Effector memory CD4-positive, alpha-beta T cell (primary cell): ENCODE measurements around the gene KCNN1.
"Not testable (repeated sequence)": the region's sequence is repeated elsewhere in the genome, so short reads cannot be mapped to it uniquely, and the experiment has no call there.

Source experiments
- DNase-seq, 3 donors: peaks; one replicate each; pipeline ENCODE4 v3.0.0-alpha.2; 2020
- H3K27ac ChIP-seq: 2 replicates; pipeline ENCODE4 v1.7.0; 2013; ENCODE audit warnings: mild to moderate bottlenecking, low read length, moderate library complexity; ENCODE audit not compliant: insufficient read depth, poor library complexity, severe bottlenecking
- H3K27me3 ChIP-seq: replicated peaks from 2 replicates; pipeline ENCODE4 v1.7.0; 2013; ENCODE audit warnings: mild to moderate bottlenecking, low read length; ENCODE audit not compliant: insufficient read depth, control insufficient read depth, poor library complexity, severe bottlenecking
- H3K36me3 ChIP-seq: 2 replicates; pipeline ENCODE4 v1.7.0; 2013; ENCODE audit warnings: mild to moderate bottlenecking, low read length, moderate library complexity; ENCODE audit not compliant: control insufficient read depth, insufficient read depth
- H3K4me1 ChIP-seq: 2 replicates; pipeline ENCODE4 v1.7.0; 2013; ENCODE audit warnings: low read length, mild to moderate bottlenecking; ENCODE audit not compliant: control insufficient read depth, insufficient read depth, poor library complexity, severe bottlenecking
- H3K4me3 ChIP-seq: 2 replicates; pipeline ENCODE4 v1.7.0; 2013; ENCODE audit warnings: low read length, low read depth, mild to moderate bottlenecking; ENCODE audit not compliant: insufficient read depth, poor library complexity, severe bottlenecking
- H3K9me3 ChIP-seq: 2 replicates; pipeline ENCODE4 v1.7.0; 2013; ENCODE audit warnings: mild to moderate bottlenecking, low read length, moderate library complexity; ENCODE audit not compliant: control insufficient read depth

Gene KCNN1

GRCh38 chr19:17986569-17986968 is 19.7 kb downstream of the KCNN1 start:
- H3K4me1 ChIP-seq, H3K27ac ChIP-seq, DNase-seq, H3K9me3 ChIP-seq, H3K36me3 ChIP-seq, H3K27me3 ChIP-seq, H3K4me3 ChIP-seq: not testable (repeated sequence)

GRCh38 chr19:17988161-17988560 is 21.3 kb downstream of the KCNN1 start:
- no peak for DNase-seq
- Histone ChIP-seq H3K27me3 (no peaks in the 10 kb centered on the region), H3K4me3 (no peak overlapping the region), H3K4me1 (no peaks in the 10 kb centered on the region), H3K27ac (no peak overlapping the region), H3K9me3 (no peaks in the 10 kb centered on the region), H3K36me3 (no peaks in the 10 kb centered on the region)

GRCh38 chr19:17989425-17990094 is 22.7 kb downstream of the KCNN1 start:
- DNase-seq = no peak
- H3K27me3 ChIP-seq = no peaks in the 10 kb centered on the region
- no peak overlapping the region for H3K27ac ChIP-seq
- H3K4me3 ChIP-seq = no peak overlapping the region
- no peaks in the 10 kb centered on the region for H3K9me3 ChIP-seq
- H3K36me3 ChIP-seq = no peaks in the 10 kb centered on the region
- H3K4me1 ChIP-seq = no peaks in the 10 kb centered on the region

- no peak for DNase-seq
- no peaks in the 10 kb centered on the region for H3K9me3 ChIP-seq
- H3K27me3 ChIP-seq = no peaks in the 10 kb centered on the region
- H3K36me3 ChIP-seq = no peaks in the 10 kb centered on the region
- no peak overlapping the region for H3K27ac ChIP-seq
- H3K4me1 ChIP-seq = peaks cover 6% of the 10 kb centered on the region
- H3K4me3 ChIP-seq = no peak overlapping the region
Observed at GRCh38 chr19:17993076-17993813, 26.3 kb downstream of the KCNN1 start.

GRCh38 chr19:17996826-17997316 is 30.0 kb downstream of the KCNN1 start:
- Histone ChIP-seq H3K27ac (no peak overlapping the region), H3K27me3 (no peaks in the 10 kb centered on the region), H3K36me3 (no peaks in the 10 kb centered on the region), H3K4me1 (peaks cover 14% of the 10 kb centered on the region), H3K4me3 (no peak overlapping the region), H3K9me3 (no peaks in the 10 kb centered on the region)
- DNase-seq = peak; percentile 68 to 81 (median 76)

GRCh38 chr19:17997969-17998826 is 31.3 kb downstream of the KCNN1 start:
- Histone ChIP-seq H3K9me3 (no peaks in the 10 kb centered on the region), H3K36me3 (no peaks in the 10 kb centered on the region), H3K4me1 (peaks cover 18% of the 10 kb centered on the region), H3K4me3 (no peak overlapping the region), H3K27ac (no peak overlapping the region), H3K27me3 (no peaks in the 10 kb centered on the region)
- no peak for DNase-seq

- H3K9me3 ChIP-seq = no peaks in the 10 kb centered on the region
- no peak for DNase-seq
- no peak overlapping the region for H3K27ac ChIP-seq
- no peaks in the 10 kb centered on the region for H3K27me3 ChIP-seq
- H3K36me3 ChIP-seq = no peaks in the 10 kb centered on the region
- H3K4me1 ChIP-seq = peaks cover 18% of the 10 kb centered on the region
- no peak overlapping the region for H3K4me3 ChIP-seq
Observed at GRCh38 chr19:17998827-17999150, 31.9 kb downstream of the KCNN1 start.

- H3K27ac ChIP-seq = peak overlapping the region; percentile 95
- DNase-seq = no peak
- H3K9me3 ChIP-seq = no peaks in the 10 kb centered on the region
- H3K27me3 ChIP-seq = no peaks in the 10 kb centered on the region
- H3K4me3 ChIP-seq = no peak overlapping the region
- H3K4me1 ChIP-seq = peaks cover 18% of the 10 kb centered on the region
- no peaks in the 10 kb centered on the region for H3K36me3 ChIP-seq
Observed at GRCh38 chr19:17999684-18000479, 33.0 kb downstream of the KCNN1 start.

GRCh38 chr19:18000480-18000914 is 33.6 kb downstream of the KCNN1 start:
- peaks cover 18% of the 10 kb centered on the region for H3K4me1 ChIP-seq

More at GRCh38 chr19:18000480-18000914, 33.6 kb downstream of the KCNN1 start:
- Histone ChIP-seq H3K27me3 (no peaks in the 10 kb centered on the region), H3K9me3 (no peaks in the 10 kb centered on the region), H3K4me3 (no peak overlapping the region), H3K27ac (peak overlapping the region; percentile 95), H3K36me3 (no peaks in the 10 kb centered on the region)
- no peak for DNase-seq
